Measurements from ENCODE around the gene POM121.
"Not testable (repeated sequence)": the region's sequence is repeated elsewhere in the genome, so short reads cannot be mapped to it uniquely, and the experiment has no call there.

Gene POM121

GRCh38 chr7:72997887-72998468 lies 73.1 kb downstream of the POM121 start:
- not testable (repeated sequence) for DNase-seq
